Lower lobe of right lung (tissue), 2 donors: ENCODE results near the gene PSG6. TPM values are rescaled to one million over a fixed set of nuclear protein-coding genes. Genes with fewer than 3 reads are reported as not detected.
"Not testable (repeated sequence)": the region's sequence is repeated elsewhere in the genome, so short reads cannot be mapped to it uniquely, and the experiment has no call there.

Source experiments
- ATAC-seq, 2 donors: fragments of 200-7000 bp; cut with Tn5 transposase; one replicate each; pipeline ENCODE4 v1.9.1; 2020 to 2022; ENCODE audit warnings: mild to moderate bottlenecking in 2 of 2, moderate library complexity in 2 of 2
- DNase-seq: peaks from one replicate; pipeline ENCODE4 v3.0.0-alpha.2; 2020
- H3K27ac ChIP-seq: fragments of 200-600 bp; one replicate; pipeline ENCODE4 v1.8.0; 2022
- H3K27me3 ChIP-seq: fragments of 200-600 bp; one replicate; pipeline ENCODE4 v1.8.0; 2022; ENCODE audit warnings: low read depth
- H3K36me3 ChIP-seq: fragments of 200-600 bp; one replicate; pipeline ENCODE4 v1.8.0; 2022; ENCODE audit warnings: mild to moderate bottlenecking
- H3K4me1 ChIP-seq: fragments of 200-600 bp; one replicate; pipeline ENCODE4 v1.8.0; 2022
- H3K4me3 ChIP-seq: fragments of 200-600 bp; one replicate; pipeline ENCODE4 v1.8.0; 2022; ENCODE audit warnings: mild to moderate bottlenecking
- H3K9me3 ChIP-seq: fragments of 200-600 bp; one replicate; pipeline ENCODE4 v1.8.0; 2022
- intact Hi-C: fragments of 100-400 bp; cut with DNase I; formaldehyde crosslinking; loops from one replicate; pipeline ENCODE4 v1.11.0; 2022
- total RNA-seq: library from RNA; stranded (reverse); fragmentation: NEBNext Ultra II Directional; extraction: Animal tissue kit (Norgen Biotek cat#: 25700); gene quantifications from one replicate; pipeline ENCODE4 v1.2.1, GENCODE V29; 2021
- TF ChIP-seq, protein P1 (sequence below): fragments of 200-600 bp; IDR thresholded peaks from one replicate; pipeline ENCODE4 v1.8.0; 2022; ENCODE audit warnings: antibody characterized with exemption, mild to moderate bottlenecking
- donor health status: DM: no; HTN: yes; CAD: no; lungs with severe emphysema.

PSG6 gene
- total RNA-seq, 1 donor from 2014 or later: not detected

DNA sequence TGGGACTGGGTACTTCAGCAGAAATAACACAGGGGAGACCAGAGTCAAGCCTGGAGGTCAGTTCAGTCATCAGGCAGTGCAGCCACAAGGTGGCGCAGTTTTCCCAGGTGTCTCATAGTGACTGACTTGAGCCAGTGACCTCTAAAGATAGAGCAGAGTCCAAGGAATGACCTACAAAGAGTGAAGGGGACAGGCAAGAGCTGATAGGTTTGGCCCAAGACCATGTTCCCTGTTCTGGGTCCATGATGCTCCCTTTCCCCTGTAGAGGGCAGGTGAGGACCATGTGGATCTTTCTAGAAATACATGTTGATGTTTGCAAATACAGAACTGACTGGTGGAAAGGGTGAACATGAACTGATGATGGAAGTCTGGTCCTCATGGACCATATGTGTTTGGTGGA lies 12.5 kb upstream of the PSG6 start:
- H3K27me3 ChIP-seq, H3K36me3 ChIP-seq, H3K4me3 ChIP-seq, H3K4me1 ChIP-seq, DNase-seq, intact Hi-C loops, ATAC-seq, H3K9me3 ChIP-seq, H3K27ac ChIP-seq: not testable (repeated sequence)
- TF ChIP-seq, protein P1, sequence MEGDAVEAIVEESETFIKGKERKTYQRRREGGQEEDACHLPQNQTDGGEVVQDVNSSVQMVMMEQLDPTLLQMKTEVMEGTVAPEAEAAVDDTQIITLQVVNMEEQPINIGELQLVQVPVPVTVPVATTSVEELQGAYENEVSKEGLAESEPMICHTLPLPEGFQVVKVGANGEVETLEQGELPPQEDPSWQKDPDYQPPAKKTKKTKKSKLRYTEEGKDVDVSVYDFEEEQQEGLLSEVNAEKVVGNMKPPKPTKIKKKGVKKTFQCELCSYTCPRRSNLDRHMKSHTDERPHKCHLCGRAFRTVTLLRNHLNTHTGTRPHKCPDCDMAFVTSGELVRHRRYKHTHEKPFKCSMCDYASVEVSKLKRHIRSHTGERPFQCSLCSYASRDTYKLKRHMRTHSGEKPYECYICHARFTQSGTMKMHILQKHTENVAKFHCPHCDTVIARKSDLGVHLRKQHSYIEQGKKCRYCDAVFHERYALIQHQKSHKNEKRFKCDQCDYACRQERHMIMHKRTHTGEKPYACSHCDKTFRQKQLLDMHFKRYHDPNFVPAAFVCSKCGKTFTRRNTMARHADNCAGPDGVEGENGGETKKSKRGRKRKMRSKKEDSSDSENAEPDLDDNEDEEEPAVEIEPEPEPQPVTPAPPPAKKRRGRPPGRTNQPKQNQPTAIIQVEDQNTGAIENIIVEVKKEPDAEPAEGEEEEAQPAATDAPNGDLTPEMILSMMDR: peak; percentile 35

DNA sequence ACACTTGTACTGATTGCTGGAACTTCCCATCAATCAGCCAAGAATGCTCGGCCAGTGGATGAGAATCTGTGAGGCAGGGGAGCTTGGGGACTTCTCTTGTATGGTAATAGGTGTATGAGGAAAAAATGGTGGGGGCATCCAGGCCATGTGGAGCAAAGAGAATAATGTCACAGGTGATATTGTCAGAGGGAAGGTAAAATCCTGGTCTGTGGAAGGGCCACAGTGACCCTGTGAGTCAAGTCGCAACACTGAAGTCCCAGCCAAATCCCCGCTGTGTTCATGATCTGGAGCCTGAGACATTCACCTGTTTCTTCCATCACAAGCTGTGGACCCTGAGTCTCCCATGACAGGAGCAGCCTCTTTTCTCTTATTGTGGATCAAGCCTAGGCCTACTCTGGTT lies 11.2 kb upstream of the PSG6 start:
- TF ChIP-seq, protein P1: no peak

DNA sequence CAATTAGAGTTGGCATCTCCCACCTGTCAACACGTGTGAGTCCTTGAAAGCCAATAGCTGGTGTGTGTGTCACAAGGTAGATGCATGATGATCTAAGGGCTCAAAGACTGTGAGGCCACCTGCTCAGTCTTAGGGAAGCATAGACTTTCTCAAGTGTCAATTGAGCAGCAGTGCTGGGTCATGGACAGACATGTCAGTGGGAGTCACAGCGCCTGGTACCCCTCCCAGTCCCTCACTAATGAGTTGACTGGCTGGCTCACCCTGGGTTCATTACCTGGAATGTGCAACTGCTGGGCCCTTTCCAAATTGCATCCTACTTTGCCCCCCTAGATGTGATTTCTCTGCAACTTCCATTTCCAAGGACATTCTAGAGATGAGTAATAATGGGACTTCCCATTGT lies 9.1 kb upstream of the PSG6 start:
- TF ChIP-seq, protein P1: no peak
- H3K27ac ChIP-seq: no peak overlapping the region
- DNase-seq (no peak), ATAC-seq (no peak)
- intact Hi-C loops: no loop called here
- no peaks in the 10 kb centered on the region for H3K27me3 ChIP-seq
- no peaks in the 10 kb centered on the region for H3K36me3 ChIP-seq
- no peaks in the 10 kb centered on the region for H3K9me3 ChIP-seq
- no peak overlapping the region for H3K4me3 ChIP-seq
- H3K4me1 ChIP-seq: no peaks in the 10 kb centered on the region

More for the DNA sequence above, 11.2 kb upstream of the PSG6 start:
- intact Hi-C loops: no loop called here
- H3K36me3 ChIP-seq: no peaks in the 10 kb centered on the region
- no peaks in the 10 kb centered on the region for H3K9me3 ChIP-seq
- no peaks in the 10 kb centered on the region for H3K4me1 ChIP-seq
- DNase-seq: no peak
- no peaks in the 10 kb centered on the region for H3K27me3 ChIP-seq
- no peak for ATAC-seq
- no peak overlapping the region for H3K4me3 ChIP-seq
- H3K27ac ChIP-seq: no peak overlapping the region

DNA sequence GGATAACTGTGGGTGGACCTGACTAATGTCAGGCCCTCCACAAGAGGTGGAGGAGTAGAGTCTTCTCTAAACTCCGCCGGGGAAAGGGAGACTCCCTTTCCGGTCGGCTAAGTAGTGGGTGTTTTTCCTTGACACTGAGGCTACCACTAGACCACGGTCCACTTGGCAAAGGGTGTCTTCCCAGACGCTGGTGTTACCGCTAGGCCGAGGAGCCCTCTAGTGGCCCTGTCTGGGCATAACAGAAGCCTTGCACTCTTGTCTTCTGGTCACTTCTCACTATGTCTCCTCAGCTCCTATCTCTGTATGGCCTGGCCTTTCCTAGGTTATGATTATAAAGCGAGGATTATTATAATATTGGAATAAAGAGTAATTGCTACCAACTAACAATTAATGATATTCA lies 5.4 kb upstream of the PSG6 start:
- DNase-seq, H3K27ac ChIP-seq, ATAC-seq, H3K4me1 ChIP-seq, H3K36me3 ChIP-seq, H3K27me3 ChIP-seq, H3K9me3 ChIP-seq, intact Hi-C loops, H3K4me3 ChIP-seq: not testable (repeated sequence)
- TF ChIP-seq, protein P1: peak; percentile 49

DNA sequence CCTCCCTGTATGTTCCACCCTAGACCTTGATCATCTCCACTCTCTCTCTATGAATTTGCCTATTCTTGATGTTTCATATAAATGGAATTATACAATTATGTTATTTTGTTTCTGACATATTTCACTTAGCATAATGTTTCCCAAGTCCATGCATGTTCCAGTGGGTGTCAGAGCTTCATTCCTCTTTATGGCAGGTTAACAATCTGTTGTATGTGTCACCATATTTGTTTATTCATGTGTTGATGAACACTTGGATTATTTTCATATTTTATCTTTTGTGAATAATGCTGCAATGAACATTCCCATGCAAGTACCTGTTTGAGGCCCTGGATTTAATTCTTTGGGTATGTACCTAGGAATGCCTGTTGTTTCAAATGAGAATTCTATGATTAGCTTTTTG lies 3.3 kb upstream of the PSG6 start:
- H3K27ac ChIP-seq, intact Hi-C loops, H3K27me3 ChIP-seq, H3K4me1 ChIP-seq, H3K9me3 ChIP-seq, ATAC-seq, DNase-seq, H3K36me3 ChIP-seq, H3K4me3 ChIP-seq: not testable (repeated sequence)

DNA sequence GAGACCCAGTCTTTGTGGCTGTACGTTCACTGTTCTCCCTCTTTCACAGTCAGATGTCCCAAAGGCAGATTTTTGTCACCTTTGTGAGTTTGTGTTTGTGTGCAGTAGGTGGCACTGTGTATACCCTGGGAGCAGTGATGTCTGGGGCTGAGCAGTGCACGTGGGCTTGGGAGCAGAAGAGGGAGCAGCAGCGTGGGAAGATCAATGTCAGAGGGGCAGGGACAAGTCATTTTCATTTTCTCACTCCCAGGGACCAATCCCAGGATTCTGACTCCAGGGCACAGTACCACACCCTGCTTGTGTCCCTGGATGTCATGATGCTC lies 2.0 kb upstream of the PSG6 start:
- Histone ChIP-seq H3K27ac (no peak overlapping the region), H3K9me3 (no peaks in the 10 kb centered on the region), H3K4me3 (no peak overlapping the region), H3K27me3 (no peaks in the 10 kb centered on the region), H3K36me3 (no peaks in the 10 kb centered on the region), H3K4me1 (no peaks in the 10 kb centered on the region)
- TF ChIP-seq, protein P1: no peak
- intact Hi-C loops: no loop called here
- ATAC-seq (no peak), DNase-seq (no peak)

DNA sequence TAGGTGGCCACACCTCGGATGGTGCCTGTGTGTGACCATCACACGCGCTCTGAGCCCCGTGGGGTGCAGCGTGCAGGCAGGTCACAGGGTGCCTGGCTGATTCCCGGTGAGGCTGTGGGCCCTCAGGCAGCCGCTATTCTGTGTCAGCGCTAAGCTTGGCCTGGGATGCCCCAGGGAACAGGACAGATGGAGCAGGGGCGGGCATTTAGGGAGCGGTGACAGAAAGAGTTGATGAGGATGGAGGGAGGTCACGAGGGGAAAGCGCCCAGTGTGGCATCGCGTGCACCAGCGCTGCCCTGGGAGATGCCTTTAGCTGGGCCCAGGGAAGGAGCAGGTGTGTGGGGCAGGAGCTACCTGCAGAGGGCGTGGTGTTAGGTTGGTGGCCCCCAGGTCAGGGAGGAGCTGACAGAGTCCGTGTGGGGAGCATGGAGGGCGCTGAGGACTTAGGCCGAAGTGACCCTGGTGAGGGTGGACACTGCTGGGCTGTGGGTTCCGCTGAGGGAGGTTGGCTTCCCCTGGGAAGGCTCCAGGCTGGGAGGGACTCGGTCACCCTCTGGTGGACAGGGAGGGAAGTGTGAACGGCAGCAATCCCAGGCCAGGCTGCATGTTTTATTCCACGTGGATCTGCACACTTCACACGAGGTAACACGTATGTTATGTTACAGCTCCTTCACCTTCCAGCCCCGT lies 1.5 kb upstream of the PSG6 start:
- ATAC-seq, intact Hi-C loops, H3K4me1 ChIP-seq, H3K4me3 ChIP-seq, H3K36me3 ChIP-seq, H3K9me3 ChIP-seq, H3K27ac ChIP-seq, DNase-seq, H3K27me3 ChIP-seq: not testable (repeated sequence)

DNA sequence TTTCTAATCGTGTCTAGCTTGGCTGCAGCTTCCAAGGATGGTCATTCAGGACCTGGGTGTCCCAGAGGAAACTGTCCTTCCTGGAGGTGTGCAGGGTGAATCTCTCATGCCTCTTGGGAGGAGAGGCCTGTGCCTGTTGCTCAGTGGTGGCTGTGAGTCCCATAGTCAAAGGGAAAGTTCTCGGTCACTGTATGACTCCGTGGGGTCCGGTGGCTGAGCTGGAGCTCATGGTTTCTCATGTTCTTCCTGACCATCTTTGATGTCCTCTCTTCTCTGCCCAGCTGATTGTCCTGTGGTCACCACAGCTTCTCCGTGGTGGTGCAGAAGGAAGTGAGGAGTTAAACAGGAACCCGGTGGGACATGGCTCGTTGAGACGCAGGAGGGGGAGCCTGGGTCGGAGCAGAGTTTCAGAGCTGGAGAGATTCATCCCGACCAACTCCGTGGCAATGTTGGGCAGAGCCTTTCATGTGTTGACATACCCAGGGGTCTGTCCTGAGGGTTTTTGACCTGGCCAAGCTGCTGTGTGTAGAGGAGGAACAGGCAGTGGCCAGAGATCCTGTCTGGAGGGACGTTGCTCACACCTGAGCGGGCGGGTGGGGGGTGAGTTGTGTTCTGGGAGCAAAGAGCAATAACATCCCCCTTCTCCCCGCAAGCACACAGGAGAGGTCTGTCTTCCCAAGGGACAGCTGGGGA lies 829 bp upstream of the PSG6 start:
- H3K27me3 ChIP-seq, H3K36me3 ChIP-seq, intact Hi-C loops, DNase-seq, H3K9me3 ChIP-seq, H3K27ac ChIP-seq, H3K4me1 ChIP-seq, ATAC-seq, H3K4me3 ChIP-seq: not testable (repeated sequence)

DNA sequence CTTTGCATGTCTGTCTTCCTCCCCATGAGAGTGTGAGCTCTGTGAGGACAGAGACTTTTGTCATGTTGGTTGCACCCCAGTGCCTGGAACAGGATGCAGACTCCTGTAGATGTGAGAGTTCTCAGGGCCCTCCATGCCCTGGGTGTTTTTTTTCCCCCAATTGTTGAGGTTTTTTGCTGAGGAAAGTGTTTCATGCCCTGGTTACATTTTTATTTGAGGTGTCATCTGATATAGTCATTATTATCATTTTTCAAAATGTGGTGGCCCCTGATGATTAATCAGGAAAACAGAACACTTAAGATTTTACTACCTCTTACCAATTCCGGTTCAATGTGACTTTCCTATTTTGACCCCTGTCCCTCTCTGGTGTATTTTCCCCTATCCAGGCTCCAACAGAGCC lies 763 bp downstream of the PSG6 start:
- H3K9me3 ChIP-seq, ATAC-seq, H3K27ac ChIP-seq, H3K4me3 ChIP-seq, H3K36me3 ChIP-seq, intact Hi-C loops, H3K27me3 ChIP-seq, DNase-seq, H3K4me1 ChIP-seq: not testable (repeated sequence)
